HepG2 (cell line): Measurements from ENCODE around the gene ADARB1. TPM values are rescaled to one million over a fixed set of nuclear protein-coding genes. Genes with fewer than 3 reads are reported as not detected.

Source experiments
- BCL6 ChIP-seq: IDR thresholded peaks from 2 replicates; pipeline ENCODE4 v1.6.1; 2016; ENCODE audit warnings: missing genetic modification reagents, missing compliant biosample characterization
- CCDC6 ChIP-seq: sonication (generic); formaldehyde crosslinking; IDR thresholded peaks from 2 replicates; pipeline ENCODE4 v1.8.1; 2022; ENCODE audit warnings: mild to moderate bottlenecking, missing genetic modification reagents, moderate library complexity
- JDP2 ChIP-seq: sonication (generic); formaldehyde crosslinking; IDR thresholded peaks from 2 replicates; pipeline ENCODE4 v1.8.1; 2022; ENCODE audit warnings: missing genetic modification reagents, borderline replicate concordance
- PPARG ChIP-seq: conservative IDR thresholded peaks from 2 replicates; pipeline ENCODE4 v1.6.1; 2016; ENCODE audit warnings: missing biosample characterization, missing genetic modification reagents
- ZFP62 ChIP-seq: sonication (generic); formaldehyde crosslinking; IDR thresholded peaks from 2 replicates; pipeline ENCODE4 v1.4.0; 2020; ENCODE audit warnings: missing genetic modification reagents
- ZNF230 ChIP-seq: sonication (generic); formaldehyde crosslinking; IDR thresholded peaks from 2 replicates; pipeline ENCODE4 v1.4.0; 2020; ENCODE audit warnings: mild to moderate bottlenecking, missing genetic modification reagents
- ZNF3 ChIP-seq: IDR thresholded peaks from 2 replicates; pipeline ENCODE4 v1.7.0; 2017; ENCODE audit warnings: inconsistent platforms
- ZNF558 ChIP-seq: sonication (generic); formaldehyde crosslinking; IDR thresholded peaks from 2 replicates; pipeline ENCODE4 v1.9.0; 2022; ENCODE audit warnings: mild to moderate bottlenecking, missing genetic modification reagents, borderline replicate concordance
- ZNF569 ChIP-seq: sonication (generic); formaldehyde crosslinking; IDR thresholded peaks from 2 replicates; pipeline ENCODE4 v1.5.0; 2020; ENCODE audit warnings: mild to moderate bottlenecking, missing genetic modification reagents, moderate library complexity, borderline replicate concordance
- polyA plus RNA-seq, 8 experiments: library from polyadenylated mRNA; depleted of rRNA in 3 of 8; stranded (reverse) in 7 of 8; unstranded in 1 of 8; fragments of >200 nt; fragmentation: Illumina TruSeq in 4 of 8; extraction: Trizol in 4 of 8; gene quantifications; 2 replicates each; pipeline versions ENCODE4 v1.2.1 to v1.2.3, GENCODE V29; 2011 to 2016; ENCODE audit warnings: low read depth in 4 of 8, missing spikeins in 1 of 8, mixed read lengths in 1 of 8; ENCODE audit not compliant: insufficient read depth in 1 of 8
- total RNA-seq, 5 experiments: library from RNA; depleted of rRNA; stranded (reverse); fragments of >200 nt; fragmentation: Illumina TruSeq; extraction: Trizol; gene quantifications; 2 replicates each; pipeline ENCODE4 v1.2.3, GENCODE V29; 2016; ENCODE audit warnings: low read depth in 1 of 5
- TF ChIP-seq, protein P1 (sequence below): IDR thresholded peaks from 2 replicates; pipeline ENCODE4 v1.6.1; 2016; ENCODE audit warnings: missing biosample characterization, missing genetic modification reagents, low read depth
- TF ChIP-seq, protein P2 (sequence below): sonication (generic); formaldehyde crosslinking; IDR thresholded peaks from 2 replicates; pipeline ENCODE4 v1.4.0; 2020; ENCODE audit warnings: low read depth, missing genetic modification reagents
- TF ChIP-seq, protein P3 (sequence below): sonication (generic); formaldehyde crosslinking; IDR thresholded peaks from 2 replicates; pipeline ENCODE4 v1.4.0; 2020; ENCODE audit warnings: missing genetic modification reagents
- TF ChIP-seq, protein P4 (sequence below): sonication (generic); formaldehyde crosslinking; IDR thresholded peaks from 2 replicates; pipeline ENCODE4 v1.9.0; 2022; ENCODE audit warnings: low read depth, missing genetic modification reagents
- TF ChIP-seq, protein P5 (sequence below): IDR thresholded peaks from 2 replicates; pipeline ENCODE4 v1.6.1; 2016; ENCODE audit warnings: mild to moderate bottlenecking, missing biosample characterization, missing genetic modification reagents
- TF ChIP-seq, protein P6 (sequence below), 2 experiments: sonication (generic) in 1 of 2; formaldehyde crosslinking in 1 of 2; IDR thresholded peaks; 2 replicates each; pipeline versions ENCODE4 v1.5.1 to v1.6.1; 2011 to 2020; ENCODE audit warnings: borderline replicate concordance in 1 of 2, low read depth in 1 of 2, low read length in 1 of 2, mild to moderate bottlenecking in 1 of 2, missing genetic modification reagents in 1 of 2, moderate library complexity in 1 of 2
- TF ChIP-seq, protein P7 (sequence below): IDR thresholded peaks from 2 replicates; pipeline ENCODE4 v1.6.1; 2012; ENCODE audit warnings: inconsistent platforms

ADARB1 gene
- total and polyA plus RNA-seq, 2 of the 13 experiments (the other 11 are each of a cell fraction or from before 2014, with no cell fraction given): 6.6 to 10.0 TPM

DNA sequence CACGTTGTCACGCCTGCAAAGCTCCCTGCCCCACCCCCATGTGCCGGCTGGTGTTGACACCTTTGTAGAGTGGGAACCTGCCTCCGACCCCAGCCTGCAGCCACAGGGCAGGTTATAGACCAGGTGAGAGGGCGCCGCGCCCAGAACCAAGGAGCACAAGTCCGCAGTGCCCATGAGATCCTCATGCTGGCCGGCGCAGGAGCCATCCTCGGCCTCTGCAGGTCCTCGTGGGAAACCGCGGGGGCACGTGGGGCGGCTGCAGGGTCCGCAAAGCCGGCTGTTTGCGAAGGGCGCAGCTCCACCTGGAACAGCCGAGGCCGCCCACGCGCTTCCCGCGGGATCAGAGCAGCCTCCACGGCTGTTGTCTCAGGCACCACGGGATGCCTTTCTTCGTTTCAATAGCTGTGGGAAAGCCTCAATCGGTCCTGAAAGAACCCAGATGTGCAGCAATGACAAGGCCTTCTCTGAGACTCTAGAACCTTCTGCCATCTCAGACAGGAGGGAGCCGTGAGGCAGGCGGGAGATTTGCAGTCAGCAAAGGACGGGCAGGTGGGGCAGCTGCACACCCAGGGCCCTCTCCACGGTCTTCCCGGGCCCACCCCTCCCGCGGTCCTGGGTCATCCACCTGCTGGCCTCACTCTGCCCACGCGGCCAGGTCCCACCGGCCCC lies 183.4 kb downstream of the ADARB1 start (continued):
- TF ChIP-seq, protein P1, sequence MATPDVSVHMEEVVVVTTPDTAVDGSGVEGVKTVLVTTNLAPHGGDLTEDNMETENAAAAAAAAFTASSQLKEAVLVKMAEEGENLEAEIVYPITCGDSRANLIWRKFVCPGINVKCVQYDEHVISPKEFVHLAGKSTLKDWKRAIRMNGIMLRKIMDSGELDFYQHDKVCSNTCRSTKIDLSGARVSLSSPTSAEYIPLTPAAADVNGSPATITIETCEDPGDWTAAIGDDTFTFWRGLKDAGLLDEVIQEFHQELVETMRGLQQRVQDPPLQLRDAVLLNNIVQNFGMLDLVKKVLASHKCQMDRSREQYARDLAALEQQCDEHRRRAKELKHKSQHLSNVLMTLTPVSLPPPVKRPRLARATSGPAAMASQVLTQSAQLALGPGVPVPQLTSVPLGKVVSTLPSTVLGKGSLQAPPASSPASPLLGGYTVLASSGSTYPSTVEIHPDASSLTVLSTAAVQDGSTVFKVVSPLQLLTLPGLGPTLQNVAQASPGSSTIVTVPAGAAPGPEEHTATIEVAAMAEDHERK (CRISPR knock-in tag): no peak
- no peak for TF ChIP-seq JDP2 (CRISPR knock-in tag)
- 0 out of 2 replicates have a peak, but pooled peaks have one; percentile 7 for TF ChIP-seq CCDC6
- no peak for TF ChIP-seq BCL6 (CRISPR knock-in tag)
- TF ChIP-seq, protein P2, sequence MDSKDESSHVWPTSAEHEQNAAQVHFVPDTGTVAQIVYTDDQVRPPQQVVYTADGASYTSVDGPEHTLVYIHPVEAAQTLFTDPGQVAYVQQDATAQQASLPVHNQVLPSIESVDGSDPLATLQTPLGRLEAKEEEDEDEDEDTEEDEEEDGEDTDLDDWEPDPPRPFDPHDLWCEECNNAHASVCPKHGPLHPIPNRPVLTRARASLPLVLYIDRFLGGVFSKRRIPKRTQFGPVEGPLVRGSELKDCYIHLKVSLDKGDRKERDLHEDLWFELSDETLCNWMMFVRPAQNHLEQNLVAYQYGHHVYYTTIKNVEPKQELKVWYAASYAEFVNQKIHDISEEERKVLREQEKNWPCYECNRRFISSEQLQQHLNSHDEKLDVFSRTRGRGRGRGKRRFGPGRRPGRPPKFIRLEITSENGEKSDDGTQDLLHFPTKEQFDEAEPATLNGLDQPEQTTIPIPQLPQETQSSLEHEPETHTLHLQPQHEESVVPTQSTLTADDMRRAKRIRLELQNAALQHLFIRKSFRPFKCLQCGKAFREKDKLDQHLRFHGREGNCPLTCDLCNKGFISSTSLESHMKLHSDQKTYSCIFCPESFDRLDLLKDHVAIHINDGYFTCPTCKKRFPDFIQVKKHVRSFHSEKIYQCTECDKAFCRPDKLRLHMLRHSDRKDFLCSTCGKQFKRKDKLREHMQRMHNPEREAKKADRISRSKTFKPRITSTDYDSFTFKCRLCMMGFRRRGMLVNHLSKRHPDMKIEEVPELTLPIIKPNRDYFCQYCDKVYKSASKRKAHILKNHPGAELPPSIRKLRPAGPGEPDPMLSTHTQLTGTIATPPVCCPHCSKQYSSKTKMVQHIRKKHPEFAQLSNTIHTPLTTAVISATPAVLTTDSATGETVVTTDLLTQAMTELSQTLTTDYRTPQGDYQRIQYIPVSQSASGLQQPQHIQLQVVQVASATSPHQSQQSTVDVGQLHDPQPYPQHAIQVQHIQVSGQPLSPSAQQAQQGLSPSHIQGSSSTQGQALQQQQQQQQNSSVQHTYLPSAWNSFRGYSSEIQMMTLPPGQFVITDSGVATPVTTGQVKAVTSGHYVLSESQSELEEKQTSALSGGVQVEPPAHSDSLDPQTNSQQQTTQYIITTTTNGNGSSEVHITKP (CRISPR knock-in tag): no peak
- TF ChIP-seq PPARG (CRISPR knock-in tag): no peak
- TF ChIP-seq, protein P3, sequence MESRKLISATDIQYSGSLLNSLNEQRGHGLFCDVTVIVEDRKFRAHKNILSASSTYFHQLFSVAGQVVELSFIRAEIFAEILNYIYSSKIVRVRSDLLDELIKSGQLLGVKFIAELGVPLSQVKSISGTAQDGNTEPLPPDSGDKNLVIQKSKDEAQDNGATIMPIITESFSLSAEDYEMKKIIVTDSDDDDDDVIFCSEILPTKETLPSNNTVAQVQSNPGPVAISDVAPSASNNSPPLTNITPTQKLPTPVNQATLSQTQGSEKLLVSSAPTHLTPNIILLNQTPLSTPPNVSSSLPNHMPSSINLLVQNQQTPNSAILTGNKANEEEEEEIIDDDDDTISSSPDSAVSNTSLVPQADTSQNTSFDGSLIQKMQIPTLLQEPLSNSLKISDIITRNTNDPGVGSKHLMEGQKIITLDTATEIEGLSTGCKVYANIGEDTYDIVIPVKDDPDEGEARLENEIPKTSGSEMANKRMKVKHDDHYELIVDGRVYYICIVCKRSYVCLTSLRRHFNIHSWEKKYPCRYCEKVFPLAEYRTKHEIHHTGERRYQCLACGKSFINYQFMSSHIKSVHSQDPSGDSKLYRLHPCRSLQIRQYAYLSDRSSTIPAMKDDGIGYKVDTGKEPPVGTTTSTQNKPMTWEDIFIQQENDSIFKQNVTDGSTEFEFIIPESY: peak; percentile 84
- TF ChIP-seq, protein P4, sequence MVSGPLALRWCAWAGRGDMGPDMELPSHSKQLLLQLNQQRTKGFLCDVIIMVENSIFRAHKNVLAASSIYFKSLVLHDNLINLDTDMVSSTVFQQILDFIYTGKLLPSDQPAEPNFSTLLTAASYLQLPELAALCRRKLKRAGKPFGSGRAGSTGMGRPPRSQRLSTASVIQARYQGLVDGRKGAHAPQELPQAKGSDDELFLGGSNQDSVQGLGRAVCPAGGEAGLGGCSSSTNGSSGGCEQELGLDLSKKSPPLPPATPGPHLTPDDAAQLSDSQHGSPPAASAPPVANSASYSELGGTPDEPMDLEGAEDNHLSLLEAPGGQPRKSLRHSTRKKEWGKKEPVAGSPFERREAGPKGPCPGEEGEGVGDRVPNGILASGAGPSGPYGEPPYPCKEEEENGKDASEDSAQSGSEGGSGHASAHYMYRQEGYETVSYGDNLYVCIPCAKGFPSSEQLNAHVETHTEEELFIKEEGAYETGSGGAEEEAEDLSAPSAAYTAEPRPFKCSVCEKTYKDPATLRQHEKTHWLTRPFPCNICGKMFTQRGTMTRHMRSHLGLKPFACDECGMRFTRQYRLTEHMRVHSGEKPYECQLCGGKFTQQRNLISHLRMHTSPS: no peak
- no peak for TF ChIP-seq ZNF569
- TF ChIP-seq, protein P5, sequence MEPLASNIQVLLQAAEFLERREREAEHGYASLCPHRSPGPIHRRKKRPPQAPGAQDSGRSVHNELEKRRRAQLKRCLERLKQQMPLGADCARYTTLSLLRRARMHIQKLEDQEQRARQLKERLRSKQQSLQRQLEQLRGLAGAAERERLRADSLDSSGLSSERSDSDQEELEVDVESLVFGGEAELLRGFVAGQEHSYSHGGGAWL (CRISPR knock-in tag): no peak
- TF ChIP-seq ZNF230: no peak
- TF ChIP-seq ZNF558 (CRISPR knock-in tag): no peak
- TF ChIP-seq, protein P6, sequence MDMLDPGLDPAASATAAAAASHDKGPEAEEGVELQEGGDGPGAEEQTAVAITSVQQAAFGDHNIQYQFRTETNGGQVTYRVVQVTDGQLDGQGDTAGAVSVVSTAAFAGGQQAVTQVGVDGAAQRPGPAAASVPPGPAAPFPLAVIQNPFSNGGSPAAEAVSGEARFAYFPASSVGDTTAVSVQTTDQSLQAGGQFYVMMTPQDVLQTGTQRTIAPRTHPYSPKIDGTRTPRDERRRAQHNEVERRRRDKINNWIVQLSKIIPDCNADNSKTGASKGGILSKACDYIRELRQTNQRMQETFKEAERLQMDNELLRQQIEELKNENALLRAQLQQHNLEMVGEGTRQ (IDR thresholded peaks at IDR 0.05; ENCODE audit: low read depth, low read length): no peak
- TF ChIP-seq, protein P6 (CRISPR knock-in tag; IDR thresholded peaks at IDR 0.05; ENCODE audit: borderline replicate concordance): no peak
- TF ChIP-seq, protein P7, sequence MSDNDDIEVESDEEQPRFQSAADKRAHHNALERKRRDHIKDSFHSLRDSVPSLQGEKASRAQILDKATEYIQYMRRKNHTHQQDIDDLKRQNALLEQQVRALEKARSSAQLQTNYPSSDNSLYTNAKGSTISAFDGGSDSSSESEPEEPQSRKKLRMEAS: 0 out of 2 replicates have a peak, but pooled peaks have one; percentile 5
- TF ChIP-seq ZNF3: no peak
- TF ChIP-seq ZFP62 (CRISPR knock-in tag): no peak
